Keratinocyte (primary cell): ENCODE results near the gene TSGA10. TPM values are rescaled to one million over a fixed set of nuclear protein-coding genes. Genes with fewer than 3 reads are reported as not detected.

ENCODE experiments used
- DNase-seq: peaks from one replicate; pipeline ENCODE4 v3.0.0-alpha.2; 2011; ENCODE audit warnings: low read depth, missing footprints, low spot score
- FAIRE-seq: peaks from 2 replicates; lab custom pipeline; 2011; peaks lifted over from hg19 to GRCh38; lab: Jason Lieb, UNC
- H2AFZ ChIP-seq: 2 replicates; pipeline ENCODE4 v1.6.0; 2012; ENCODE audit warnings: low read length, control low read depth, inconsistent platforms; ENCODE audit not compliant: control insufficient read depth
- H3K27ac ChIP-seq: 2 replicates; pipeline ENCODE4 v1.5.1; 2011; ENCODE audit warnings: low read length; ENCODE audit not compliant: control insufficient read depth, insufficient read depth
- H3K27me3 ChIP-seq: 3 replicates; pipeline ENCODE4 v1.6.0; 2011; ENCODE audit warnings: low read length; ENCODE audit not compliant: control insufficient read depth, insufficient read depth; ENCODE audit errors: extremely low read depth
- H3K36me3 ChIP-seq, 2 experiments: 2 replicates in 1 of 2; 3 replicates in 1 of 2; pipeline ENCODE4 v1.5.1; 2011; ENCODE audit warnings: low read length in 2 of 2, mild to moderate bottlenecking in 1 of 2; ENCODE audit not compliant: control insufficient read depth in 2 of 2, insufficient read depth in 2 of 2; ENCODE audit errors: extremely low read depth in 1 of 2
- H3K4me1 ChIP-seq: 3 replicates; pipeline ENCODE4 v1.5.1; 2011; ENCODE audit warnings: low read length; ENCODE audit not compliant: control insufficient read depth, insufficient read depth; ENCODE audit errors: extremely low read depth
- H3K4me2 ChIP-seq: 3 replicates; pipeline ENCODE4 v1.6.0; 2011; ENCODE audit warnings: low read depth, low read length; ENCODE audit not compliant: control insufficient read depth, insufficient read depth; ENCODE audit errors: extremely low read depth
- H3K4me3 ChIP-seq, 3 experiments: fragments of 200-600 bp in 1 of 3; sonication (generic) in 1 of 3; 2 replicates in 2 of 3; 3 replicates in 1 of 3; pipeline ENCODE4 v1.5.1; 2011 to 2016; ENCODE audit warnings: low read length in 3 of 3, mild to moderate bottlenecking in 3 of 3, control low read depth in 2 of 3, inconsistent platforms in 1 of 3, low read depth in 1 of 3, mixed read lengths in 1 of 3, mixed run types in 1 of 3, moderate library complexity in 1 of 3; ENCODE audit not compliant: control insufficient read depth in 2 of 3, insufficient read depth in 2 of 3; ENCODE audit errors: extremely low read depth in 1 of 3
- H3K79me2 ChIP-seq: 2 replicates; pipeline ENCODE4 v1.6.0; 2012; ENCODE audit warnings: low read length; ENCODE audit not compliant: control insufficient read depth, insufficient read depth
- H3K9ac ChIP-seq: 3 replicates; pipeline ENCODE4 v1.6.0; 2011; ENCODE audit warnings: low read length; ENCODE audit not compliant: control insufficient read depth, insufficient read depth; ENCODE audit errors: extremely low read depth
- H3K9me1 ChIP-seq: 3 replicates; pipeline ENCODE4 v1.6.0; 2011; ENCODE audit warnings: low read length; ENCODE audit not compliant: control insufficient read depth, insufficient read depth; ENCODE audit errors: extremely low read depth
- H3K9me3 ChIP-seq: 2 replicates; pipeline ENCODE4 v1.5.1; 2012; ENCODE audit warnings: low read depth, low read length; ENCODE audit not compliant: control insufficient read depth
- H4K20me1 ChIP-seq: 3 replicates; pipeline ENCODE4 v1.6.0; 2011; ENCODE audit warnings: low read length; ENCODE audit not compliant: control insufficient read depth, insufficient read depth; ENCODE audit errors: extremely low read depth
- EZH2 ChIP-seq: IDR thresholded peaks from one replicate; pipeline ENCODE4 v1.6.1; 2012; ENCODE audit warnings: inconsistent platforms, mild to moderate bottlenecking, low read length, moderate library complexity
- dilution Hi-C: fragments of 300-500 bp; cut with MboI; formaldehyde crosslinking; loops from one replicate; pipeline ENCODE4 v1.7.0; 2020; ENCODE audit warnings: low sequenced_read_pairs; ENCODE audit not compliant: extremely low pct_ligation_motif_present
- polyA plus RNA-seq, 5 experiments: library from polyadenylated mRNA; depleted of rRNA in 3 of 5; stranded (reverse) in 3 of 5; stranded (forward) in 1 of 5; unstranded in 1 of 5; fragments of >200 nt; gene quantifications; 1 replicate in 1 of 5; 2 replicates in 3 of 5; 3 replicates in 1 of 5; pipeline versions ENCODE4 v1.2.1 to v1.2.3, GENCODE V29; 2011 to 2012; ENCODE audit warnings: missing spikeins in 2 of 5, low read depth in 1 of 5, low replicate concordance in 1 of 5
- TF ChIP-seq, protein P1 (sequence below), 3 experiments: IDR thresholded peaks in 1 of 3; conservative IDR thresholded peaks in 1 of 3; optimal IDR thresholded peaks in 1 of 3; 2 replicates in 2 of 3; 3 replicates in 1 of 3; pipeline versions ENCODE3 to v1.5.1; 2011; ENCODE audit warnings: low read length in 3 of 3, mild to moderate bottlenecking in 3 of 3, moderate library complexity in 2 of 3, control low read depth in 1 of 3, inconsistent platforms in 1 of 3; ENCODE audit not compliant: insufficient read depth in 2 of 3; ENCODE audit errors: extremely low read depth in 1 of 3

The TSGA10 gene
- polyA plus RNA-seq, 1 donor (not counting 4 experiments of a cell fraction or from before 2014, with no cell fraction given): 2.4 TPM

- Histone ChIP-seq H3K27ac (no peak overlapping the region), H3K9ac (no peak overlapping the region), H3K79me2 (no peaks in the 10 kb centered on the region), H2AFZ (no peak overlapping the region), H4K20me1 (no peaks in the 10 kb centered on the region), H3K4me3 (no peak overlapping the region), H3K36me3 (no peaks in the 10 kb centered on the region), H3K4me2 (no peak overlapping the region), H3K27me3 (no peaks in the 10 kb centered on the region), H3K4me1 (no peaks in the 10 kb centered on the region), H3K9me3 (no peaks in the 10 kb centered on the region), H3K9me1 (no peaks in the 10 kb centered on the region)
- DNase-seq: no peak
- dilution Hi-C loops: no loop called here
- TF ChIP-seq, protein P1, sequence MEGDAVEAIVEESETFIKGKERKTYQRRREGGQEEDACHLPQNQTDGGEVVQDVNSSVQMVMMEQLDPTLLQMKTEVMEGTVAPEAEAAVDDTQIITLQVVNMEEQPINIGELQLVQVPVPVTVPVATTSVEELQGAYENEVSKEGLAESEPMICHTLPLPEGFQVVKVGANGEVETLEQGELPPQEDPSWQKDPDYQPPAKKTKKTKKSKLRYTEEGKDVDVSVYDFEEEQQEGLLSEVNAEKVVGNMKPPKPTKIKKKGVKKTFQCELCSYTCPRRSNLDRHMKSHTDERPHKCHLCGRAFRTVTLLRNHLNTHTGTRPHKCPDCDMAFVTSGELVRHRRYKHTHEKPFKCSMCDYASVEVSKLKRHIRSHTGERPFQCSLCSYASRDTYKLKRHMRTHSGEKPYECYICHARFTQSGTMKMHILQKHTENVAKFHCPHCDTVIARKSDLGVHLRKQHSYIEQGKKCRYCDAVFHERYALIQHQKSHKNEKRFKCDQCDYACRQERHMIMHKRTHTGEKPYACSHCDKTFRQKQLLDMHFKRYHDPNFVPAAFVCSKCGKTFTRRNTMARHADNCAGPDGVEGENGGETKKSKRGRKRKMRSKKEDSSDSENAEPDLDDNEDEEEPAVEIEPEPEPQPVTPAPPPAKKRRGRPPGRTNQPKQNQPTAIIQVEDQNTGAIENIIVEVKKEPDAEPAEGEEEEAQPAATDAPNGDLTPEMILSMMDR (optimal IDR thresholded peaks at IDR 0.05 in 1 of 3, IDR thresholded peaks at IDR 0.05 in 1 of 3, conservative IDR thresholded peaks at IDR 0.05 in 1 of 3; ENCODE audit: extremely low read depth in 1 of 3, insufficient read depth in 2 of 3, low read length in 3 of 3): no peak
- TF ChIP-seq EZH2: no peak
- peak; percentile 60 for FAIRE-seq
Observed at GRCh38 chr2:99101697-99102096, 53.0 kb downstream of the TSGA10 start.

DNA sequence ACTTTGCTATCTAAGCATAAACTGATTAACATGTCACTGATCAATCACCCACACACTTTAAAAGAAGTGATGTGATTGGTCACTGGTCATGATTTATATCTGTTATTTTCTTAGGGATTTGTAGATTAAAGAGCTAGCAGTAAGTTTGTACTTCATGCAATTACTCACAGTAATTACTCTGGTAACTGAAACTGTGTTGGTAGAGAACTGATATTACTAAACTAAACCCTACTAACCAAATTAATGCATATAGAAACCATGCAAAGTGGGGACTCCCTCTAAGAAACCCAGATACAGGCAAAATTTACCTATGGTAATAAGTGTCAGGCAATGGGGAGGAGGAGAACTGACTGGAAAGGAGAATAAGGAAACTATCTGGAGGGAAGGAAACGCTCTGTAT is 58.0 kb downstream of the TSGA10 start:
- TF ChIP-seq, protein P1 (optimal IDR thresholded peaks at IDR 0.05 in 1 of 3, IDR thresholded peaks at IDR 0.05 in 1 of 3, conservative IDR thresholded peaks at IDR 0.05 in 1 of 3; ENCODE audit: extremely low read depth in 1 of 3, insufficient read depth in 2 of 3, low read length in 3 of 3): no peak
- TF ChIP-seq EZH2: no peak
- Histone ChIP-seq H3K9ac (no peak overlapping the region), H3K27ac (no peak overlapping the region), H4K20me1 (no peaks in the 10 kb centered on the region), H2AFZ (no peak overlapping the region), H3K36me3 (no peaks in the 10 kb centered on the region), H3K4me2 (no peak overlapping the region), H3K79me2 (no peaks in the 10 kb centered on the region), H3K27me3 (no peaks in the 10 kb centered on the region), H3K4me3 (no peak overlapping the region), H3K9me3 (no peaks in the 10 kb centered on the region), H3K9me1 (no peaks in the 10 kb centered on the region), H3K4me1 (no peaks in the 10 kb centered on the region)
- dilution Hi-C loops: no loop called here
- DNase-seq: no peak
- FAIRE-seq: no peak
